ENCODE measurements around the gene WDR59.
A peak's percentile ranks its signal among the peaks of the same experiment; 100 is the strongest.

Gene WDR59

GRCh38 chr16:74999609-75000480, 14.9 kb upstream of the WDR59 start:
- H3K4me3 ChIP-seq (ENCODE audit: control insufficient read depth, low read depth, low read length): peak overlapping the region; percentile 66
- TF ChIP-seq CTCF (conservative IDR thresholded peaks at IDR 0.05; ENCODE audit: control insufficient read depth, insufficient read depth, low read depth, low read length): no peak
- no peak for DNase-seq (ENCODE audit: low read depth)

DNA sequence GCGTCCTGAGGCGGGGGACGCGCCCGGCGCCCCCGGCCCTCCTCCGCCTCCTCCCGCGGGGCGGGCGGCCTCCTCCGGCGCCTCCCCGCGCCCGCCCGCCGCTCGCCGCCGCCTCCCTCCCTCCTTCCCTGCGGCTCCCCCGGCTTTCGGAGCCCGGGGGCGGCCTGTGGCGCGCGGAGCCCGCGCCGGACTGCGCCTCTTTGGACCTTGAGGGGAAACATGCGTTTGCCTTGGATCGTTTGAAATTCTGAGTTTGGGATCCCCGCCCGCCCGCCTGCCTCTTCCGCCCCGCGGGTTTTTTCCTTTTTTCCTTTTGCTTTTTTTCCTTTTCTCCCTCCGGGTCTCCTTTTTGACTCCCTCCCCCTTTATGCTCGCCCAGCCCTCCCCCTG, 14.3 kb upstream of the WDR59 start:
- DNase-seq (ENCODE audit: low read depth): no peak
- no peak for TF ChIP-seq CTCF (conservative IDR thresholded peaks at IDR 0.05; ENCODE audit: control insufficient read depth, insufficient read depth, low read depth, low read length)
- H3K4me3 ChIP-seq (ENCODE audit: control insufficient read depth, low read depth, low read length): peak overlapping the region; percentile 66

DNA sequence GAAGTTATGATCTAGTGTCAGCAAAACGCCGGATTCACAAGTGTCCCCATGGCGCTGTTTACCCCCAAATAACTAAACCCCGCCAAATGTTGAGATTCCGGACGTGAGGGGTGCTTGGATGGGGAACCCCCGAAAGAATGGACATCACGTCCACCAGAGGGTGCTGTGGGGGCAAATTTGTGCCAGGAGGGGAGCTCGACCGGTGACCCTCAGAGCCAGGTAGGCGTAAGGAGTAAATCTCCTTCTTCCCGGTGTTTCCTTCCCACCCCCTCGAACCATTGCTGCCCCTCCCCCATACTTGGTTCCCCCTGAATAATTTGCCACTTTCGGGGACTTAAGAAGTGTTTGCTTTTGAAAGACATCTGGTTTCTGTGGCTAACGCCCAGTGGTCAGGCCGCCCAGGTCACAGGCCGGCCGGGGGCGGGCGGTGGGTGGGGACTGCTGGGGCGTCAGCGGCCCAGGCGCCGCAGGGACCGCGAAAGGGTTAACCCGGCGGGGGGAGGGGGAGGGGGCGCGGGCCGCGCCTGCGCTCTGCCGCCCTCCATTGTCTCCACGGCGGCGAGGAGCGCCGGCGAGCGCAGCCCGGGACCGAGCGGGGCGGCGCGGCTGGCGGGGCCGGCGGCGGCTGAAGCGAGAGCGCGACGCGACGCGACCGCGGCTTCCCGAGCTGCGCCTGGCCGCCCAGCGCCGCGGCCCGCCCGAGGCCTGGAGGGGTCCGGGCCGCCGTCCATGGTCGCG, 13.7 kb upstream of the WDR59 start, which contains the start of gene ZNRF1:
ZNRF1 (plus strand) TSS at position 544 of the 738 bp plus-strand sequence. CDS start 648 bp downstream, outside the sequence.
- H3K4me3 ChIP-seq (ENCODE audit: control insufficient read depth, low read depth, low read length): peak within 1 kb of the TSS; percentile 66
- peak; percentile 75 for TF ChIP-seq CTCF (conservative IDR thresholded peaks at IDR 0.05; ENCODE audit: control insufficient read depth, insufficient read depth, low read depth, low read length)
- peak; percentile 68 for DNase-seq (ENCODE audit: low read depth)

GRCh38 chr16:74997042-74997491, 12.1 kb upstream of the WDR59 start:
- DNase-seq (ENCODE audit: low read depth): no peak
- no peak overlapping the region for H3K4me3 ChIP-seq (ENCODE audit: control insufficient read depth, low read depth, low read length)
- no peak for TF ChIP-seq CTCF (conservative IDR thresholded peaks at IDR 0.05; ENCODE audit: control insufficient read depth, insufficient read depth, low read depth, low read length)

GRCh38 chr16:74995986-74996385, 11.1 kb upstream of the WDR59 start:
- TF ChIP-seq CTCF (conservative IDR thresholded peaks at IDR 0.05; ENCODE audit: control insufficient read depth, insufficient read depth, low read depth, low read length): no peak
- no peak for DNase-seq (ENCODE audit: low read depth)
- no peak overlapping the region for H3K4me3 ChIP-seq (ENCODE audit: control insufficient read depth, low read depth, low read length)

DNA sequence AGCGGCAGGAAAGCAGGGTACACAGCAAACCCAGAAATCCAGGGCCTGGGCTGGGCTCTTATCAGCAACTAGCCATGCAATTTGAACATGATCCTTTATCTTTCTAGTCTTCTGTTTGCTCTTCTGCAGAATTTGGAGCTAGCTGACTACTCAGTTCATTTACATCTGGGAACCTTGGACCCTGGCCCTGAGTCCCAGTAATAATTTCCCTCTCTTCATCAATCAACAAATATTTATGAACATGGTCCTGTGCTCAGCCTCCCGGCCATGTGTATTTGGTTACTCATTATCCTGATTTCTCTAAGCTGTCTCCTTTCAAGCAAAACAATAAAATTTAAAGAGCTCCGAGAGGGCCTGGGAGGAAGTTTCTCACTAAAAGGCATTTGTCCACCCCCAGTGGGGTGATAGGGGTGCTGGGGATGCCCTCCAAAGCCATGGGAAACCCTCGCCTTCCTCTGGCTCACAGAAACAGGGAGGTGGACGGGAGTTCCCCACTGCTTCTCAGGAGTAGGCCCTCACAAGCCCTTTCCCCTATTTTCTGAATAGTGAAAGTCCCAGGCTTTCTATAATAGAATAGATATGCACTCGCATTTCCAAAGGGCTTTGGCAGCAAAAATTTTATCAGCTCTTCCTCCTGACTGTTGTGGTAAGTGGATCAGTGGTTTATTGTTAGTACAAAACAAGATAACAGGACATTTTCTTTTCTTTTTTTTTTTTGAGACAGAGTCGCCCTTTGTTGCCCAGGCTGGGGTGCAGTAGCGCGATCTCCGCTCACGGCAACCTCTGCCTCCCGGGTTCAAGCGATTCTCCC, 6.9 kb upstream of the WDR59 start:
- H3K4me3 ChIP-seq (ENCODE audit: control insufficient read depth, low read depth, low read length): no peak overlapping the region
- no peak for TF ChIP-seq CTCF (conservative IDR thresholded peaks at IDR 0.05; ENCODE audit: control insufficient read depth, insufficient read depth, low read depth, low read length)
- no peak for DNase-seq (ENCODE audit: low read depth)
